OCI-LY7 (cell line): ENCODE results near the gene CDK15.

Experiments used
- EZH2phosphoT487 ChIP-seq: fragments of 200-600 bp; sonication (generic); IDR thresholded peaks from 2 replicates; pipeline ENCODE4 v1.6.1; 2018; ENCODE audit warnings: low read depth, borderline replicate concordance, mild to moderate bottlenecking, mixed run types, antibody characterized with exemption, low read length, moderate library complexity, mixed read lengths
- TF ChIP-seq, protein P1 (sequence below): fragments of 200-600 bp; sonication (generic); conservative IDR thresholded peaks from 2 replicates; pipeline ENCODE4 v1.5.1; 2014; ENCODE audit warnings: mild to moderate bottlenecking, antibody characterized with exemption, low read length, moderate library complexity, mixed read lengths

DNA sequence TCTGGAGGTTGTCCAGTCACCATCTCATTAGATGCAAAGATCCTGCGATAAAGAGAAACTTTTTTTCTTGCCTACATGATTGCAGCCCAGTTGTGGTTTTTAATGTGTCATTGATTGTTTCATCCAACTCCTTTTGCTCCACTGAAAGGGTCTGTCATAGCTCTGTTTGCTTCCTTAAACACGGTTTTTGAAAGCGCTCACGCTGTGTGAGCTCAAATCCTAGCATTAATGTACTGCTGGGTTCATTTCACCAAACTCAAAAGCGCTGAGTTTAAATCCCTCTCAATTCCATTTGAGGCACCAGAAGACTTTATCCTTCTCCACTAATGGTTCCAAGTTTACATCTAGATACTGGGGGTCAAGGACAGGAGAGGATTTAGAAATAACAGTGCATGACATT lies 53.6 kb downstream of the CDK15 start:
- TF ChIP-seq, protein P1, sequence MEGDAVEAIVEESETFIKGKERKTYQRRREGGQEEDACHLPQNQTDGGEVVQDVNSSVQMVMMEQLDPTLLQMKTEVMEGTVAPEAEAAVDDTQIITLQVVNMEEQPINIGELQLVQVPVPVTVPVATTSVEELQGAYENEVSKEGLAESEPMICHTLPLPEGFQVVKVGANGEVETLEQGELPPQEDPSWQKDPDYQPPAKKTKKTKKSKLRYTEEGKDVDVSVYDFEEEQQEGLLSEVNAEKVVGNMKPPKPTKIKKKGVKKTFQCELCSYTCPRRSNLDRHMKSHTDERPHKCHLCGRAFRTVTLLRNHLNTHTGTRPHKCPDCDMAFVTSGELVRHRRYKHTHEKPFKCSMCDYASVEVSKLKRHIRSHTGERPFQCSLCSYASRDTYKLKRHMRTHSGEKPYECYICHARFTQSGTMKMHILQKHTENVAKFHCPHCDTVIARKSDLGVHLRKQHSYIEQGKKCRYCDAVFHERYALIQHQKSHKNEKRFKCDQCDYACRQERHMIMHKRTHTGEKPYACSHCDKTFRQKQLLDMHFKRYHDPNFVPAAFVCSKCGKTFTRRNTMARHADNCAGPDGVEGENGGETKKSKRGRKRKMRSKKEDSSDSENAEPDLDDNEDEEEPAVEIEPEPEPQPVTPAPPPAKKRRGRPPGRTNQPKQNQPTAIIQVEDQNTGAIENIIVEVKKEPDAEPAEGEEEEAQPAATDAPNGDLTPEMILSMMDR: no peak
- TF ChIP-seq EZH2phosphoT487: no peak
